ENCODE results near the gene PRKCE.
A peak's percentile ranks its signal among the peaks of the same experiment; 100 is the strongest.

Gene PRKCE

GRCh38 chr2:46170611-46171350 is 519.3 kb downstream of the PRKCE start:
- no peak for DNase-seq (ENCODE audit: low spot score)

GRCh38 chr2:46171411-46171953 is 520.0 kb downstream of the PRKCE start:
- DNase-seq (ENCODE audit: low spot score), result peak; percentile 72

GRCh38 chr2:46171996-46172546 is 520.6 kb downstream of the PRKCE start:
- no peak for DNase-seq (ENCODE audit: low spot score)

- no peak for DNase-seq (ENCODE audit: low spot score)
Measured at GRCh38 chr2:46173030-46173429, 521.6 kb downstream of the PRKCE start.

- no peak for DNase-seq (ENCODE audit: low spot score)
Measured at GRCh38 chr2:46173636-46174250, 522.3 kb downstream of the PRKCE start.

GRCh38 chr2:46174345-46175170 is 523.1 kb downstream of the PRKCE start:
- DNase-seq (ENCODE audit: low spot score), result no peak

GRCh38 chr2:46175419-46175818 is 523.9 kb downstream of the PRKCE start:
- no peak for DNase-seq (ENCODE audit: low spot score)

- DNase-seq (ENCODE audit: low spot score), result no peak
Measured at GRCh38 chr2:46177461-46178089, 526.1 kb downstream of the PRKCE start.

GRCh38 chr2:46179037-46179621 is 527.7 kb downstream of the PRKCE start:
- peak; percentile 86 for DNase-seq (ENCODE audit: low spot score)

GRCh38 chr2:46180189-46180588 is 528.7 kb downstream of the PRKCE start:
- no peak for DNase-seq (ENCODE audit: low spot score)

- DNase-seq (ENCODE audit: low spot score), result no peak
Measured at GRCh38 chr2:46181306-46181705, 529.8 kb downstream of the PRKCE start.

- DNase-seq (ENCODE audit: low spot score), result no peak
Measured at GRCh38 chr2:46181789-46182530, 530.5 kb downstream of the PRKCE start.

- DNase-seq (ENCODE audit: low spot score), result no peak
Measured at GRCh38 chr2:46183426-46183825, 532.0 kb downstream of the PRKCE start.

- no peak for DNase-seq (ENCODE audit: low spot score)
Measured at GRCh38 chr2:46184794-46185583, 533.5 kb downstream of the PRKCE start.

- peak; percentile 82 for DNase-seq (ENCODE audit: low spot score)
Measured at GRCh38 chr2:46187112-46187618, 535.7 kb downstream of the PRKCE start.

- DNase-seq (ENCODE audit: low spot score), result no peak
Measured at GRCh38 chr2:46188041-46188716, 536.7 kb downstream of the PRKCE start.

- no peak for DNase-seq (ENCODE audit: low spot score)
Measured at GRCh38 chr2:46193356-46193755, 541.9 kb downstream of the PRKCE start.

GRCh38 chr2:46193855-46194254 is 542.4 kb downstream of the PRKCE start:
- DNase-seq (ENCODE audit: low spot score), result no peak

GRCh38 chr2:46194856-46195255 is 543.4 kb downstream of the PRKCE start:
- DNase-seq (ENCODE audit: low spot score), result no peak

Data from AG08395 (cell line).